Measurements from ENCODE around the gene KIF1A. TPM values are rescaled to one million over a fixed set of nuclear protein-coding genes. Genes with fewer than 3 reads are reported as not detected.

KIF1A gene
- polyA plus RNA-seq, 12 donors, result 2.4 to 17.5 (median 4.2) TPM; not detected in 1

- no peak for DNase-seq
Observed at GRCh38 chr2:240768216-240768615, 51.8 kb downstream of the KIF1A start.

GRCh38 chr2:240767341-240767740 is 52.7 kb downstream of the KIF1A start:
- no peak for DNase-seq

- no peak for DNase-seq
Observed at GRCh38 chr2:240766072-240766471, 53.9 kb downstream of the KIF1A start.

- DNase-seq, result no peak
Observed at GRCh38 chr2:240765007-240765406, 55.0 kb downstream of the KIF1A start.

- DNase-seq, result no peak
Observed at GRCh38 chr2:240764605-240765004, 55.4 kb downstream of the KIF1A start.

GRCh38 chr2:240762971-240763370 is 57.0 kb downstream of the KIF1A start:
- no peak for DNase-seq

- no peak for DNase-seq
Observed at GRCh38 chr2:240762249-240762648, 57.8 kb downstream of the KIF1A start.

GRCh38 chr2:240760576-240761246 is 59.3 kb downstream of the KIF1A start:
- DNase-seq, result no peak

GRCh38 chr2:240760121-240760520 is 59.9 kb downstream of the KIF1A start:
- DNase-seq, result no peak

GRCh38 chr2:240759459-240759858 is 60.6 kb downstream of the KIF1A start:
- DNase-seq, result no peak

GRCh38 chr2:240757086-240757614 is 62.9 kb downstream of the KIF1A start:
- no peak for DNase-seq

- no peak for DNase-seq
Observed at GRCh38 chr2:240752209-240752608, 67.8 kb downstream of the KIF1A start.

GRCh38 chr2:240750409-240750808 is 69.6 kb downstream of the KIF1A start:
- no peak for DNase-seq

GRCh38 chr2:240749516-240749915 is 70.5 kb downstream of the KIF1A start:
- no peak for DNase-seq

- no peak for DNase-seq
Observed at GRCh38 chr2:240747256-240747655, 72.8 kb downstream of the KIF1A start.

- no peak for DNase-seq
Observed at GRCh38 chr2:240746671-240747070, 73.3 kb downstream of the KIF1A start.

GRCh38 chr2:240745962-240746361 is 74.1 kb downstream of the KIF1A start:
- DNase-seq, result no peak

- DNase-seq, result no peak
Observed at GRCh38 chr2:240745456-240745855, 74.6 kb downstream of the KIF1A start.

GRCh38 chr2:240742602-240743095 is 77.4 kb downstream of the KIF1A start:
- no peak for DNase-seq

GRCh38 chr2:240741091-240741490 is 78.9 kb downstream of the KIF1A start:
- DNase-seq, result no peak

GRCh38 chr2:240739797-240740196 is 80.2 kb downstream of the KIF1A start:
- no peak for DNase-seq

GRCh38 chr2:240737958-240738357 is 82.1 kb downstream of the KIF1A start:
- no peak for DNase-seq

- no peak for DNase-seq
Observed at GRCh38 chr2:240737512-240737911, 82.5 kb downstream of the KIF1A start.

All from muscle of arm (tissue), 12 donors.